ENCODE results near the gene XRCC4. TPM values are rescaled to one million over a fixed set of nuclear protein-coding genes. Genes with fewer than 3 reads are reported as not detected.

XRCC4 gene
- total RNA-seq, 2 experiments from 2014 or later, result 12.8 to 12.9 TPM

GRCh38 chr5:83173826-83174225 lies 96.5 kb downstream of the XRCC4 start:
- TF ChIP-seq, protein P1, sequence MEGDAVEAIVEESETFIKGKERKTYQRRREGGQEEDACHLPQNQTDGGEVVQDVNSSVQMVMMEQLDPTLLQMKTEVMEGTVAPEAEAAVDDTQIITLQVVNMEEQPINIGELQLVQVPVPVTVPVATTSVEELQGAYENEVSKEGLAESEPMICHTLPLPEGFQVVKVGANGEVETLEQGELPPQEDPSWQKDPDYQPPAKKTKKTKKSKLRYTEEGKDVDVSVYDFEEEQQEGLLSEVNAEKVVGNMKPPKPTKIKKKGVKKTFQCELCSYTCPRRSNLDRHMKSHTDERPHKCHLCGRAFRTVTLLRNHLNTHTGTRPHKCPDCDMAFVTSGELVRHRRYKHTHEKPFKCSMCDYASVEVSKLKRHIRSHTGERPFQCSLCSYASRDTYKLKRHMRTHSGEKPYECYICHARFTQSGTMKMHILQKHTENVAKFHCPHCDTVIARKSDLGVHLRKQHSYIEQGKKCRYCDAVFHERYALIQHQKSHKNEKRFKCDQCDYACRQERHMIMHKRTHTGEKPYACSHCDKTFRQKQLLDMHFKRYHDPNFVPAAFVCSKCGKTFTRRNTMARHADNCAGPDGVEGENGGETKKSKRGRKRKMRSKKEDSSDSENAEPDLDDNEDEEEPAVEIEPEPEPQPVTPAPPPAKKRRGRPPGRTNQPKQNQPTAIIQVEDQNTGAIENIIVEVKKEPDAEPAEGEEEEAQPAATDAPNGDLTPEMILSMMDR (IDR thresholded peaks at IDR 0.05), result no peak
- DNase-seq, result no peak
- no peak for ATAC-seq
- intact Hi-C loops (cut with micrococcal nuclease), result no loop called here
- POLR2A ChIA-PET, result no interaction called here
- CTCF ChIA-PET, result no interaction called here
- no peaks in the 10 kb centered on the region for H3K27me3 Mint-ChIP-seq
- H3K4me3 Mint-ChIP-seq, result no peak overlapping the region
- H3K36me3 Mint-ChIP-seq (ENCODE audit: low read depth), result no peaks in the 10 kb centered on the region
- no peak overlapping the region for H3K27ac Mint-ChIP-seq
- H3K9me3 Mint-ChIP-seq, result no peaks in the 10 kb centered on the region
- peaks cover 2% of the 10 kb centered on the region for H3K4me1 Mint-ChIP-seq (ENCODE audit: low read depth)

- TF ChIP-seq, protein P1 (IDR thresholded peaks at IDR 0.05), result no peak
- no peaks in the 10 kb centered on the region for H3K4me1 Mint-ChIP-seq (ENCODE audit: low read depth)
- no peak overlapping the region for H3K27ac Mint-ChIP-seq
- H3K36me3 Mint-ChIP-seq (ENCODE audit: low read depth), result no peaks in the 10 kb centered on the region
- no peak overlapping the region for H3K4me3 Mint-ChIP-seq
- H3K9me3 Mint-ChIP-seq, result no peaks in the 10 kb centered on the region
- CTCF ChIA-PET, result no interaction called here
- ATAC-seq (no peak), DNase-seq (no peak)
- POLR2A ChIA-PET, result no interaction called here
- no peaks in the 10 kb centered on the region for H3K27me3 Mint-ChIP-seq
- intact Hi-C loops (cut with micrococcal nuclease), result no loop called here
These were observed 100.5 kb downstream of the XRCC4 start for GRCh38 chr5:83177803-83178202.

DNA sequence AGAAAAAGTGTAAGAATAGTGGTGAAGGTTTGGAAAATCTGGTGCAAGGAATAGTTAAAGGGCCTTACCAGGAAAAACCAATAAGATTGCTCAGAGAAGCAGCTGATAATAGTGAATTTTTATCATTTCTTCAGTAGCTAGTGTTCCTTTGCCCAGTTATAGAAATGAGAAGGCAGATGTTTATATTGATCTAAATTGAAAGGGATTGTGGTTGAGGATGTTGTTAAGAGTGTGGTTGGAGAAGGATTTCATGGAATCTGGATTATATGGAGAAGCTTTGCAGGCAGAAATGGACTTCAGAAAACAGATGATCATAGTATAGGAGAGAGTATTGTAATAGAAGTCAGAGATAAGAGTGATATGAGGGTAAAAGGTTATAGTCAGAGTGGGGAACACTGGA lies 102.6 kb downstream of the XRCC4 start:
- DNase-seq (no peak), ATAC-seq (no peak)
- ChIA-PET POLR2A (no interaction called here), CTCF (no interaction called here)
- Mint-ChIP-seq H3K4me3 (no peak overlapping the region), H3K27me3 (no peaks in the 10 kb centered on the region), H3K36me3 (ENCODE audit: low read depth) (no peaks in the 10 kb centered on the region), H3K9me3 (peaks cover under 1% of the 10 kb centered on the region), H3K27ac (no peak overlapping the region), H3K4me1 (ENCODE audit: low read depth) (no peaks in the 10 kb centered on the region)
- TF ChIP-seq, protein P1 (IDR thresholded peaks at IDR 0.05), result no peak
- intact Hi-C loops (cut with micrococcal nuclease), result no loop called here

GRCh38 chr5:83184534-83184933 lies 107.2 kb downstream of the XRCC4 start:
- CTCF ChIA-PET, result no interaction called here
- no peaks in the 10 kb centered on the region for H3K36me3 Mint-ChIP-seq (ENCODE audit: low read depth)

GRCh38 chr5:83192947-83193346 lies 115.6 kb downstream of the XRCC4 start:
- H3K27me3 Mint-ChIP-seq, result no peaks in the 10 kb centered on the region
- intact Hi-C loops (cut with micrococcal nuclease), result no loop called here
- ChIA-PET CTCF (no interaction called here), POLR2A (no interaction called here)
- no peaks in the 10 kb centered on the region for H3K4me1 Mint-ChIP-seq (ENCODE audit: low read depth)
- TF ChIP-seq, protein P1 (IDR thresholded peaks at IDR 0.05), result no peak
- H3K9me3 Mint-ChIP-seq, result no peaks in the 10 kb centered on the region
- no peaks in the 10 kb centered on the region for H3K36me3 Mint-ChIP-seq (ENCODE audit: low read depth)
- no peak for DNase-seq
- no peak for ATAC-seq
- no peak overlapping the region for H3K27ac Mint-ChIP-seq
- no peak overlapping the region for H3K4me3 Mint-ChIP-seq

More at GRCh38 chr5:83184534-83184933, 107.2 kb downstream of the XRCC4 start:
- POLR2A ChIA-PET, result no interaction called here
- TF ChIP-seq, protein P1 (IDR thresholded peaks at IDR 0.05), result no peak
- DNase-seq (no peak), ATAC-seq (no peak)
- H3K4me1 Mint-ChIP-seq (ENCODE audit: low read depth), result no peaks in the 10 kb centered on the region
- H3K4me3 Mint-ChIP-seq, result no peak overlapping the region
- H3K27ac Mint-ChIP-seq, result no peak overlapping the region
- no peaks in the 10 kb centered on the region for H3K27me3 Mint-ChIP-seq
- intact Hi-C loops (cut with micrococcal nuclease), result no loop called here
- peaks cover 1% of the 10 kb centered on the region for H3K9me3 Mint-ChIP-seq
